ENCODE results near the gene PCNX2.

GRCh38 chr1:233006108-233006507 is 289.4 kb downstream of the PCNX2 start:
- TF ChIP-seq CTCF (IDR thresholded peaks at IDR 0.05) (no peak), POLR2A (IDR thresholded peaks at IDR 0.05) (no peak), POLR2AphosphoS5 (IDR thresholded peaks at IDR 0.05) (no peak), EP300 (IDR thresholded peaks at IDR 0.05) (no peak)

All from stomach (tissue), 4 donors.